Fibroblast of upper back skin (primary cell): ENCODE measurements around the gene CPA5.

ENCODE experiments used
- DNase-seq: peaks from one replicate; pipeline ENCODE4 v3.0.0-alpha.2; 2013

The CPA5 gene

DNA sequence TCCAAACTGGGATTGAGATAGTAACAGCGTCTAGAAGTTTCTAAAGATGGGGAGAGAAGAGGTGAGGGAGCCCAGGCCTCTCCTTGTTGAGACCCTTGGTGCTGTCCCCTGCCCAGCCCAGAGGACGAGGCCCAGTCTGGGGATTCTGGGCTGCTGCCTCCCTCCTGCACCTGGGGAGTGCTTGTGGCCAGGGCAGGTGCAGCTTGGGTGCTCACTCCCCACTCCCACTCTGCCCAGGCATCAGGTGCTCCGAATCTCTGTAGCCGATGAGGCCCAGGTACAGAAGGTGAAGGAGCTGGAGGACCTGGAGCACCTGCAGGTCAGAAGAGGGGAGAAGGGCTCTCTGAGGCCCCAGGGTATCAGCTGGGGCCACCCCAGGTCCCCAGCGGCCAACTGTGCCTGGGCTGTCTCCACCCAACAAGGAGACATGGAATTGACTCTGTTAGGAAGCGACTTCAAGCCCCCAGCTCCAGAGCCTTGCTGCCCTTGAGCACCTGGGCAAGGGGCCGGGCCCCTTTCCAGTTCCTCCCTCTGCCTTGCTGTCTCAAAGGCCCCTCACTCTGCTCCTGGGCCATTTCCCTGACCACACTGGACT, 36.3 kb downstream of the CPA5 start:
- no peak for DNase-seq

DNA sequence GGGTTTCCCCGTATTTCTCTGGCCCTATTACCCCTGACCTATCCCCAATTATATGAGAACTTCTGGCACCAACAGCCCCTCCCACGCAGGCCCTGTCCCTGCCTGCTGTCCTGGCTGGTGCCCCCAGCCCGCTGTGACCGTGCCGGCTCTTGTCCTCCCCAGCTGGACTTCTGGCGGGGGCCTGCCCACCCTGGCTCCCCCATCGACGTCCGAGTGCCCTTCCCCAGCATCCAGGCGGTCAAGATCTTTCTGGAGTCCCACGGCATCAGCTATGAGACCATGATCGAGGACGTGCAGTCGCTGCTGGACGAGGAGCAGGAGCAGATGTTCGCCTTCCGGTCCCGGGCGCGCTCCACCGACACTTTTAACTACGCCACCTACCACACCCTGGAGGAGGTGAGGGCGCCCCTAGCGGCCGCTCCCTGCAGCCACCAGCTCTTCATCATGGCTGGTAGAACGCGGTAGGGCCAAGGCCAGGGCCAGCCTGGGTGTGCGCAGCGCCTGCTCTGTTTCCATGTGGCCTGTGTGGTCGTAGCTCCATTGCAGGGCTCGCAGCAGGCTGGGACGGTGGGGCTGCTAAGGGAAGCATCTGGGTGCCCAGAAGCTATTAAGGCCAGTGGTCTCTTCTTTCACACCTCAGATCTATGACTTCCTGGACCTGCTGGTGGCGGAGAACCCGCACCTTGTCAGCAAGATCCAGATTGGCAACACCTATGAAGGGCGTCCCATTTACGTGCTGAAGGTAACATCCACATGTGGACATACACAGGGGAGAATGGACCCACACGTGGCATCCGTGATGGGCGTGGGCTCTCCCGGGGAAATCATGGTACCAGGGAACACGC, 37.1 kb downstream of the CPA5 start:
- DNase-seq = no peak

DNA sequence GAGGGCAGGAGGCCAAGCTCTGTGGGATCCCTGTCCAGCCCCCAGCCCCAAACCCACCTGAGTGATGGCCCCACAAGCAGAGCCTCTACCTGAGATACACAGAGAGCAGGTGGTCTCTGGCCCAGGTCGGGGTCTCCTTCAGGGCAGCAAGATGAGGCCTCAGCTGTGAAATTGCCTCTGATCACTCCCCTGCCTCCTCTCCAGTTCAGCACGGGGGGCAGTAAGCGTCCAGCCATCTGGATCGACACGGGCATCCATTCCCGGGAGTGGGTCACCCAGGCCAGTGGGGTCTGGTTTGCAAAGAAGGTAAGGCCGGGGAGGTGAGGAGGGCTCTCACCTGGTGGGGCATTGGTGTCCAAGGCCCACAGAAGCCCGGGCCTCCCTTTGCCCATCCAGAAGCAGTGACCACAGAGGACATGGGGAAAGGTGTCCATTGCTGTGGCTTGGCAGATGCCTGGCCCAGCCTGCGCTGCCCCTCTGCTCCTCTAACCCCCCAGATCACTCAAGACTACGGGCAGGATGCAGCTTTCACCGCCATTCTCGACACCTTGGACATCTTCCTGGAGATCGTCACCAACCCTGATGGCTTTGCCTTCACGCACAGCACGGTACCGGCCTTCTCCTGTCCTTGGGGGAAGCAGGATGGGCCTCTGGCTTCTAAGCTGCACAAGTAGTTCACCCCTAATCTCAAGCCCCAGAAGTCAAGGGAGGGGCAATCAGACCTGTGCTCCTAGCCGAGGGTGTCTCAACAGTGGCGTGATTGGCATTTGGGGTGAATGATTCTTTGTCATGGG, 38.8 kb downstream of the CPA5 start:
- DNase-seq = no peak

DNA sequence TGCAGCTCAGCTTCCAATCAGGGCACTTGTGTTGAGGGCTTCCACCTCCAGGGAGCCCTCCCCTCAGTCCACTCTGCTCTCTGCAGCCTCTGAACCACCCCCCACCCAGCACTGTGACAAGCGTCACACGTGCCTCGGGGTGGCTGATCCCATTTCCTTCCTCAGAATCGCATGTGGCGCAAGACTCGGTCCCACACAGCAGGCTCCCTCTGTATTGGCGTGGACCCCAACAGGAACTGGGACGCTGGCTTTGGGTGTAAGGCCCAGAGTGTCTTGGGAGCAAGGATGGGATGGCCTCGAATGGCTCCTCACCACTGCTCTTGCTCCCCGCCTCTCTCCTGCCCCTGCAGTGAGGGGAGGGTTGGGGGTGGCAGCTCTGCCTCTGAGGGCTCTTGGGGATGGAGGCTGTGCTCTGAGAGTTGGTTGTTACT, 39.8 kb downstream of the CPA5 start:
- no peak for DNase-seq

DNA sequence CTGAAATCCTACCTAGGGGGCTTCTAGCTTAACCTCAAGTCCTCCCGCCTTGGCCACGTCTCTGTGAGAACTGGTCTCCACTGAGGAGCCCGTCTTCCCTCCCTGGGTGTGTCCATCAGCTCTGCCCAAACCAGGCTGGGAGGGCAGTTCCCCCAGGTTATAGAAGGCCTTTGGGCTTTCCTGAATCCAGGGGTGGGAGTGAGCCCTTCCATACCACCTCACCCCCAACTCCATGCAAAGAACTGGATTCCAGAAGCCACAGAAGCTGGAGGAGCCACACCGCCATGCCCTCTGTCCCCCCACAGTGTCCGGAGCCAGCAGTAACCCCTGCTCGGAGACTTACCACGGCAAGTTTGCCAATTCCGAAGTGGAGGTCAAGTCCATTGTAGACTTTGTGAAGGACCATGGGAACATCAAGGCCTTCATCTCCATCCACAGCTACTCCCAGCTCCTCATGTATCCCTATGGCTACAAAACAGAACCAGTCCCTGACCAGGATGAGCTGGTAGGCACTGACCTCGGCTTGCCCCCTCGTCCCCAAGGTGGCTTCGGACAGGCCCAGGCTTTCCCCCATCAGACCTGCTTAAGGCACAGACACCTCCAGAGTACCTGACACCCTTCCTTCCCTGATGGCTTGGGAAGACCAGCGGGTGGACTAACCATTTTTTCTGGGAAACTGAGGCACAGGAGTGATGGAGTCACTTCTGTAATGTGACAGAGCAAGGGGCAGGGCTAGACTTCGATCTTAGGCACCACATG, 40.4 kb downstream of the CPA5 start:
- no peak for DNase-seq

DNA sequence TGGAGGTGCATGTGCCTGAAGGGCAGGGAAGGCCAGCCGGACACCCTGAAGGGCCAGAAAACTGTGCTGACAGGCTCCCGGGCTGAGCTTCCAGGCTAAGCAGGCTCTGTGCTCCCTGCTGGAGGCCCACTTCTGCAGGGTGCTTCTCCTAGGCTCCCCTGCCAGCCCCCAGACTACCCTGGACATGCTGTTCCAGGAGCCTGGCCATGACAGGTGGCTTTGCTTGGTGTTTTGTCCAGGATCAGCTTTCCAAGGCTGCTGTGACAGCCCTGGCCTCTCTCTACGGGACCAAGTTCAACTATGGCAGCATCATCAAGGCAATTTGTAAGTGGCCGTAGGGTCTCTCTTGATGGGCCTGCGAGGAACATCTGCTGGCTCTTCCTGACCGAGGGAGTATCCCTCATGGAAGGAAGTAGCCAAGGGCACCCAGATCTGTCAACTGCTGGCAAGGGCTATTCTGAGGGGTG, 41.0 kb downstream of the CPA5 start:
- DNase-seq = no peak

DNA sequence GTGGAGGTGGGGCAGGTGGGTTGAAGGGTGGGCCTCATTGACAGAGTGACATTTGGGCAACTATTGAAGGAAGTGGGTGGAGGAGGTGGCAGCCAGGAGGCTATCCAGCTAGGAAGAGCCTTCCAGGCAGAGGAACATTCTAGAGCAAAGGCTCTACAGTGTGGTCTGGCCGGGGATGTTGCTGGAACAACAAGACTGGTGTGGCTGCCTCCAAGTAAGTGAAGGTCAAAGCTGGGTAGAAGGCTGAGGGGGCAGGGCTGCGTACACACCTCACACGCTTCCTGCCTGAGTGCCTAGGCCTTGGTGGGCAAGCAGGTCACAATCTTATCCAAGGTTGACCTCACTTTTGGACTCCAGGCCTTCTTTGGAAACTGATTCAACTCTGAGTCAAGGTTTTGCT, 42.3 kb downstream of the CPA5 start:
- DNase-seq = no peak

DNA sequence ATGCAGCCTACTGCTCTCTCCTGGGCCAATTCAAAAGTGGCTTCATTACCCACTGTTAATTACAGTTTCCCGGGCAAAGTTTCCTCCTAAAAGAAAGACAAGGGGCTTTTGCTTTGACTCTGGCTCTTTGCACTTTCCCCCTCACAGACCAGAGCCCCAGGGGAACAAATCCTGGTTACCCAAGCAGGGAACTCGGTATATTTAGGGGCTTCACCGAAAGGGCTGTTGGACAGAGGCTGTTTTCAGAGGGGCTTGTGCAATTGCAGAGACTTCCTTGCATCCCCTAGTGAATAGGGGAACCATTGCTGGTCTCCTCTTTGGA, 42.7 kb downstream of the CPA5 start:
- no peak for DNase-seq

DNA sequence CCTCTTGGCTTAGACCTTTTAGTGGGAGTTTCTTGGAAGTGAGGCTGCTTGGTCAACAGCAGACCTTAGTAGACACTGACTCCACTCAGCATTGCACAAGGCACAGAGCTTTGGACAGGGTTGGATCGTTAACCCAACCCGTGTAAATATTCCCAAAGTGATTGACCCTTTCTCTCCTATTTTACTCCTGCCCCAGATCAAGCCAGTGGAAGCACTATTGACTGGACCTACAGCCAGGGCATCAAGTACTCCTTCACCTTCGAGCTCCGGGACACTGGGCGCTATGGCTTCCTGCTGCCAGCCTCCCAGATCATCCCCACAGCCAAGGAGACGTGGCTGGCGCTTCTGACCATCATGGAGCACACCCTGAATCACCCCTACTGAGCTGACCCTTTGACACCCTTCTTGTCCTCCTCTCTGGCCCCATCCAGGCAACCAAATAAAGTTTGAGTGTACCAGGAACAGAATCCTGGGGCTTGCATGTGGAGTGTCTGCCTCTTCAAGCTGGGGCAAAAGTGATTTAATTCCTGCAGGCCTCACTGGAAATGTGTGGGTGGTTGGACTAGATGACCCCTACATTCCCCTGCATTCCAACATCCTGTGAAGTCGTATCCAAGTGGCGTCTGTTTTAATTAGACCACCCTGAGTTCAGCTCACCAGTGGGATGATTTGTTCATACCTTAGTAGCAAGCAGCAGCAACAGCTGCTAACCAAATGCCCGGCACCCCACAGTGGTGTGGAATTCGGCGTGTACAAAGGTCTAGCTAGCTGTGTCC, 43.2 kb downstream of the CPA5 start:
- peak; percentile 98 for DNase-seq

DNA sequence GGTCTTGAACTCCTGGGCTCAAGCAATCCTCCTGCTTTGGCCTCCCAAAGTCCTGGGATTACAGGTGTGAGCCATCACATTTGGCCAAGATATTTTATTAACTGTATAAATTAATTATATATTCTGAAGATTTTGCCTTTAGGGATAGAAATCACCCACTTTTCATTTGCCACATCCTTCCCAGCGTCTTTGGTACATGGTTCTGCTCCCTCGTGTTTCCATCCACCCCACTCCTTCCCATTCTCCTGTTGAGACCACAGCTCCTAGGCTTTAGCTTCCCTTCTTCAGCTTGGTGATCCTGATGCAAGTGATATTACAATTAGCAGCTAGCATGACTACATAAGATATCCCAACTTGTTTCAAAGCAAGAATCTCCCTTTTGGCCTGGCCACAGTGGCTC, 44.1 kb downstream of the CPA5 start:
- no peak for DNase-seq

DNA sequence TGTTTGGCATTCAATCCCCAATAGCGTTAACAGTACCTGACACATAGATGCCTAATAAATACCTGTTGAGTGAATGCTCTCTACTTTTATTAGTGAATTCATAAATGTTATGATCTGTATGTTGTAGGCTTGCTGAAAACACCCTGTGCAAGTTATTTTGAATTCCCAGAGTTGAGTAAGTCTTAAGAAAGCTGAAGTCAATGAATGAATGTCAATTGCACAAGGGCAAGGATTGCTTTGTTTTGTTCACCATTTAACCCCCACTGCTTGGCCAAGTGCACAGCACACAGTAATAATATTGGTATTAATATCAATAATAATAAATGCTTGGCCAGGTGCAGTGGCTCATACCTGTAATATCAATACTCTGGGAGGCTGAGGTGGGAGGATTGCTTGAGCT, 45.9 kb downstream of the CPA5 start:
- no peak for DNase-seq

DNA sequence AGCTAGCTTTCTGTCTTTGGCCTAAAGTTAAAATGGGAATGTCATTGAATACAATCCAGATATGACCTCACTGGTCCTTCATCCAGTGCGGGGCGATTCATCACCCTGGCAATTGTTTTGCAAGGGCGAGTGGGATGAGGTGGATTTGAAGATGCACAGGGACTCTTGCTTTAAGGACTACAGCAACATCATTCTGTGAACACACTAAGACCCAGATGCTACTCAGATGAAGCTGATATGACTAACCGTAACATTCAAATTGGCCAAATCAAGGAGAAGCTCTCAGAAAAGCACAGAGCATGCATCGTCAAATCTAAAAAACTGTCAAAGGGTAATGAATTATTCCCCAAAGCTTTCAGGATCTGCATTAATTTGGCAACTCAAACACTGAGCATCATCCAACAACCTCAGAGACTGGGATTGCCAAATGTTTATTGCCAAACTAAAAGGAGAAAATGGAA, 48.5 kb downstream of the CPA5 start:
- peak; percentile 82 for DNase-seq

DNA sequence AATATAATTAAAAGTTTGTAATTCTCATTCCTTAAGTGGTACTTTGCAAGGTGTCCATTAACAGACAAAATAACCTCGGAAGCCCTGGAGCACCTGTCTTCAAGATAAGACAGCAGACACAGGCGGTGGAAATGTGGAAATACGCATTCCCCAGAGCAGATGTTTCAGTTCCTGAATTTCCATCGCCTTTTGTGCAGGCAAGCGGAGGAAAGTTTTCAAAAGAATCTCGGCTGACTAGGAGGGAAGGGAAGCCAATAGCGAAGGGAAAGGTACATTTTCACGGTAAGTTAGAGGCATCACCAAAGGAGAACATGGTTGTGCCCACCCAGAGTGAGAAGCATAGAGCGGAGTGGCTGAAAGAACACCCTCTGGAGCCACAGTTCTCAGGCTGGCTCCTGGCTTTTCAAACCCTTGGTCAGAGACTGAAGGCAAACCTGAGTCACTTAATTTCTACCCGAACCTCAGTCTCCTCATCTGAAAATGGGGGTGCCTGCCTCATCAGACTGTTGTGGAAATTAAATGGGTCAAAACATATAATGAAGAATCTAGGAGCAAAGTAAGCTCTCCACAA, 49.3 kb downstream of the CPA5 start:
- DNase-seq = no peak

DNA sequence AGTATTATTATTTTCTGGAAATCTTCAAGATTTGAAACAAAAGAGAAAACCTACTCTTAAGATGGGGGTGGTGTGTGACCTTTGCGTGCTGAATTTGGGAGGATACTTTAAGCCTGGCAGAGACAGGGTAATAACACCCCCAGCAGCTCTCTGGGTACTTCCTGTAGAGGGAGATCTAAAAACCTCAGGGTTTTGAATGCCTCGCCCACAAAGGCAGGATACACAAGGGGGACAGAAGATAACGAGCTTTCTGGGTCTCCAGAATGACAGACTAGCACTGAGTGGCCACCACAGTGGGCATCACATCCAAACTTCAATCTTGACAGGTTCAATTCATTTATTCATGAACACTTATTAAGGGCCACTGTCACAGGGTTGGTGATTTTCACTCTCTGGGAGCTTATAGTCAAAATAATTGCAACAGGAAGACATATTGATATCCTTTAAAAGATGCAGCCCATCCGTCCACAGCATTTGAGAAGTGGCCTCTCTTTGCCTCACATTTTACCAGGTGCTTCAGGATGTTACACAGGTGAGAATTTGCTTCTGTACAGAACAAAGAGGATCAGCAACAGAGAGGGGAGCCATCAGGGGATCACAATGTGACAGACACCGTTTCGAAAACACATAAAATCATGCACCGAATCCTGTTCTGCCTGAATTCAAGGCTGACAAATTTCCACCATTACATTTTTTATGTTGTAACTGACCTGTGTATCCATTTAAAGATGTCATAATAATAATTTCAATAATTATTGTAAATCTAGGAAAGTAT, 50.0 kb downstream of the CPA5 start:
- no peak for DNase-seq

DNA sequence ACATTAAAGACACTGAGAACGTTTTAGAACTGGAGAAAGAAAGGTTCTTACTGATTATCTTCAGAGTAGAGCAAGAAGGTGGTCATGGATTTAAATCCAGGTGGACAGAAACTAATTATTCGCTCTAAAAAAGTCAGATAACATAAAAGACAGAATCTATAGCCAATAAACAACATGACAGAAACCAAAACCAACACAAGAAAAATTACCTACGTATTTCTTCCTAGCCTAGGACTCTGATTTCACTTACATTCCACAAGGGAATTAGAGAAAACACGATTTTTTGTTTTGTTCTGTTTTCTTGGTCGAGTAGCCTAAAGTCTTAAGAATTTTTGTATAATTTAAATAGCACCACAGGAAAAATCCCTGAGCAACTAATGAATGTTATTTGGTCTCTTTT, 50.8 kb downstream of the CPA5 start:
- no peak for DNase-seq

DNA sequence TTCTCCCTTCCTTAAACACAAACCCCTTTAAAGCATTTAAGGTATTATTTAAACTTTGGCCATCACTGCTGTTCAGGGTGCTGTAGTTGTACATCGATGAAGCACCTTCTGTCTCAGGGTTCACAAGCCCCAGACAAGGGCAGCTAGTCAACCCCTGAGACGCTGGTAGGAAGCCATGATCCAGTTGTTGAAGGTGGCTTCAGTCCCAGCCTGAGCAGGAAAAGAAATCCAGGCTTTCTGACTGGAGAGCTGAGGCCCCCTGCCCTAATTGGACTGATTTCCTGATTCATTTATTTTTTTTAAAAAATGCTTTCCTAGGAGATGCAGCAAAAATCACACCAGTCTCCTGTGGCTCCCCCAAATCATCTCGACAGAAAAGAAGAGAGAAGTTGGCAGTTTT, 51.5 kb downstream of the CPA5 start:
- DNase-seq = no peak

DNA sequence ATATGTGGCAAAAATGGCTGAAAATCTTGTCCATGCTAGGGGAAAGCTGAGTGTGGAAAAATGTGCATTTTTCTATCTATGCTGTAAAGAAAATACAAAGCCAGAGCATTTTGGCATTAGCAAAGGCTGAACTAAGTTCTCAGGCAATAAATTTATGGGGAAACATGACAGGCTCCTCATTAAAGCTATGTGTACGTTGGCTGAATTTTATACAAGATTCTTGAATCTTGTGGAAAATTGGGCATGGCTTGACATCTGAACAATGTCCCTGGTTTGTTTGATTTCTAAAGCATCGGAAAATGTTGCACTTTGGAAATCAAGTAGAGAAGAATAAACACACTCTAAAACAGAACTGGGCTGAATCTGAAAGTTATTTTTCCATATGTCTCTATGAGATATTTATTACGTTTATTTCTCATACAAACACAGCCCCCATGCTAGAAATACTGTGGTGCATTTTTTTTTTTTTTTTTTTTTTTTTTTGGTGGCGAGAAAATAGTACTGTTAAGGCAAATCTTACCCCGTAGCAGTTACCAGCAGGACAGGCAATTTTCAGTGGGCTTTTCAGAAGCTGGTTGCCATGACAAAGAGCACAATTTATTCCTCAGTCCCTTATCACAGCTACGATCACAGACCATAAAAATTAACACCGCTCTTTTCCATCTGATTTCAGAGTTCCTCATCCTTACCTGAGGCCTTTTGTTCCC, 52.6 kb downstream of the CPA5 start:
- DNase-seq = peak; percentile 57

DNA sequence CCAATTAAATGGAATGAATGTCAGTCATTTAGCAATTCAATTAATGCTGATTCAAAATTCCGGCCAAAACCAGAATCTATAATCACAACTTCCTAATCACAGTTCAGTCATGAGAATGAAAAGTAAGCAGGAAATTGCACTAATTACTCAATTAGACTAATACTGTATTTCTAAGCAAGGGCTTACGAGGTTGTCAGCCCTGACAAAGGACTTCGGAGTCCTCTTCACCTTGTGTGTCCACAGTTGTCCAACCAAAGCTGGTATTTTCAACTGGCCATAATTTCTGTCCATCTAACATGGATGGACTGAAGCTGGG, 53.1 kb downstream of the CPA5 start:
- DNase-seq = no peak

DNA sequence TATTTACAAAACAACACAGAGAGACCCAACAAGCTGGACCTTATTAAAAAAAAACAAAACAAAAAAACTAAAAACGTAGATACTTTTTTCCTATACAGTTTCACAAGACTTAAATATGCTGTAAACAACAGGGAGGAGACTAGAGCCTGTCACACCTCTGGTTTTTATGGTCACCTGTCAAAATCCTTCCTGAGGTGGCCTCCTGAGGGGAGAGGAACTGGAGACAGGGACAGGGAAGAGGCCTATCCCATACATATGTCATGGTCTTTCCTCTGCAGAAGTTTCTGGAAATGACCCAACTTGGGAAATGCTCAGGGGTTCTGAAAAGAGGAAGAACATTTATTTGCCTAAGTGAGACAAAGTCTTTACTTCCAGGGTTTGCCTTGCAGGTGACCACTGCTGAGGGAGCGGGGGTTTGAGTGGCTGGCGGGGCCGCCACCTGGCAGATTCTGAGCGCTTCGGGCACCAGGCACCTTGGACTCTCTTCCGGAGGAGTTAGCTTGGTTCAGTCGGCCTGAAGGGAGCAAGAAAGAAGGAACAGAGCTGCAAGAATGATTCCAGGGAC, 54.0 kb downstream of the CPA5 start:
- DNase-seq = no peak

DNA sequence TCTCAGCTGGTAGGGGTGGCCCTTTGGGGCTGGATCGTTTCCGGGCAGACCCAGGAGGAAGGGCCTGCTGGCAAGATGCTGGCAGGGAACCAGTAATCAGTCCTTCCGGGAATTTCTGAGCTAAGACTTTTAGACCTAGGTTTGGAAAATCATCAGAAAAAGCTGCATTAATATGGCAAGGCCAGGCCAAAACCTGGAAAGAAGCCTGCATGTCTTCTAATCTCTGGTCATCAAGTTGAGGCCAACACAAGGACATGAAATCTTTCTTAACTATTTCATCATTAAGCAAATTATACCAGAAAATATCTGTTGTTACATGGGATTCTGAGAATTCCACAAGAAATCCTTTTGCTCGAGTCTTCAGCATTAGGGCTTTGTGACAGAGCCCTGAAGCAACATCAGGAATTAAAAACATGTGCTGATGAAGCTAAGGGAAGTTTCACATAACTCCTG, 55.5 kb downstream of the CPA5 start:
- peak; percentile 95 for DNase-seq
